OCI-M2 (cell line): ENCODE results near the gene GABPB2.

Experiments
- DNase-seq: peaks from one replicate; lab custom pipeline; 2025; ENCODE audit not compliant: unreplicated experiment; lab: John Stamatoyannopoulos, UW

Gene GABPB2

DNA sequence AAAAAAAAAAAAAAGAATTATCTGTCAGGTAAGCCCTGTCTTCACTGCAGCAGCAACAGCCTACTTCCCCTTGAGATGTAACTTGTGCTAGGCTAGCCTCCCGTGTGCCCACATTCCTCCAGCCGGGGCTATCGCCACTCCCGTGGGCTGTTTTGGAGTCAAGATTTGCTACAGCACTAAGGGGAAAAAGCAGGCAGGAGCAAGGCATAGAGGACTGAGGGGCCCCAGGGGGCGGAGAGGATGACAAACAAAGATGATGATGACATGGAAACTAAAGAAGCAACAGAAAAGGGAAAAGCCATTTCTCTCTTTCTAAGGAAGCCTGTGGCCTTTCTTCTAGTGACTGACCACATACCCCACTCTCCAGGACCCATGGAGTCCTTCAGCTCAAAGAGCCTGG is 87.8 kb downstream of the GABPB2 start:
- no peak for DNase-seq

DNA sequence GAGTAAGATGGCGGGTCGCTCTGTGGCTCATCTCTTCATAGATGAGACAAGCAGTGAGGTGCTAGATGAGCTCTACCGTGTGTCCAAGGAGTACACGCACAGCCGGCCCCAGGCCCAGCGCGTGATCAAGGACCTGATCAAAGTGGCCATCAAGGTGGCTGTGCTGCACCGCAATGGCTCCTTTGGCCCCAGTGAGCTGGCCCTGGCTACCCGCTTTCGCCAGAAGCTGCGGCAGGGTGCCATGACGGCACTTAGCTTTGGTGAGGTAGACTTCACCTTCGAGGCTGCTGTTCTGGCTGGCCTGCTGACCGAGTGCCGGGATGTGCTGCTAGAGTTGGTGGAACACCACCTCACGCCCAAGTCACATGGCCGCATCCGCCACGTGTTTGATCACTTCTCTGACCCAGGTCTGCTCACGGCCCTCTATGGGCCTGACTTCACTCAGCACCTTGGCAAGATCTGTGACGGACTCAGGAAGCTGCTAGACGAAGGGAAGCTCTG is 88.2 kb downstream of the GABPB2 start:
- DNase-seq, result no peak

DNA sequence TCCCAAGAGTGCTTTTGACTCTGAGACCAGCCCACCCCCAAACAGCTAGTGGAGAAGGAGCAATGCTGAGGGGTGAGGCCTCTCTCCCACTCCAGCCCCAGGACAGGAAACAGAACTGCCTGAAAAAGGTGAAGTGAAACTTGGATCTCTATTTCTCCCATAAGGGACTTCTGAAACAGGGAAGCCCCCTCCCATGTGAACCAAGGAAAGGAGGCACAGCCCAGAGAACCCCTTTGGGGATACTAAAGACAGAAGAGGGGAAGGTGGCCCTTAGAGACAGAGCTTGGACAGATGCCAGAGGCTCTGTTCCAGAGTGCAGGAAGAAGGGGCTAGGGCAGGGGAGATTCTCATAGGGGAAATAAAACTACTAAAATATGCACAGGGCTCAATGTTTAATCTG is 88.8 kb downstream of the GABPB2 start:
- no peak for DNase-seq

DNA sequence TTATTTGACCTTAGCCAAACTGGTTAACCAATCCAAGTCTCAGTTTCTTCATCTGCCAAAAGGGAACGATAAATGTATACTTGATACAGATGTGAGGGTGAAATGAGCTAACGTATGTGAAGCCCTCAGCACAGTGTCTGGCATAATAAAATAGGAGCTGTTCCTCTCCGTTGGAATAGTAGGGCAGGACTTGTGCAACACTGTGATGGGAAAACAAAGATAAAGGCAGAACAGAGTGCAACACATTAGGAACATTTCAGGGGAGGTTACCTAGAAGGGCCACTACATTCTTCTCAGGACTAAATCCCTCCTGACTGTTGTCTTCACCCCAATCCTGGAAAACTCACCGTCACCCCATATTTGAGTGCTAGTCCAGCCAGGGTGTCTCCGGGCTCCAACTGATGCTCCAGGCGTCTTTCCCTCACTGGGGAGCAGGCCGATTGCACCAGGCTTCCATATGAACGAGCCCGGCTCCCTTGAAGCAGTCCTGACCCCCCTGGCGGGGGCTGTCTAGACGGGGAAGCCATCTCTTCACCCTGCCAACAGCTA is 94.2 kb downstream of the GABPB2 start:
- DNase-seq, result no peak

DNA sequence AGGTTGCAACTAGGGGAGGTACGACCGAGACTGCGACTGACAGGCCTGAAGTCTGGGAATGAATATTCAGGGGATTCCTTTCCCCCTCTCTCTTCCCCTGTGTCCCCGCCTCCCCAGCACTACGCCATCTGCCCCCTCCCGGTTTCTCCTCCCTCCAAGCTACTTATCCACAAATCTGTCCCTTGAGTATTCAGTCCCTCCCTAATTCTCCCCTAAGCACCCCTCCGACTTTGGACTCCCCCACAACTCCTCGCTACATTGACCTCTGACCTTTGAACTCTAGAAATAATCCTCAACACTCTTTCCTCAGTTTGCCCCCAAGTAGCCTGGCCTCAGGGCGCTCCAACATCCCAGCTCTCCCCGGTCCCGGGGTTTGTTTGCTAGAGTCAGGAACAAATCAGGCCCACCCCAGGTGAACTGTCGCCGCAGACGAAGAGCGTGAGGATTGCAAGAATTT is 94.7 kb downstream of the GABPB2 start:
- DNase-seq, result no peak

DNA sequence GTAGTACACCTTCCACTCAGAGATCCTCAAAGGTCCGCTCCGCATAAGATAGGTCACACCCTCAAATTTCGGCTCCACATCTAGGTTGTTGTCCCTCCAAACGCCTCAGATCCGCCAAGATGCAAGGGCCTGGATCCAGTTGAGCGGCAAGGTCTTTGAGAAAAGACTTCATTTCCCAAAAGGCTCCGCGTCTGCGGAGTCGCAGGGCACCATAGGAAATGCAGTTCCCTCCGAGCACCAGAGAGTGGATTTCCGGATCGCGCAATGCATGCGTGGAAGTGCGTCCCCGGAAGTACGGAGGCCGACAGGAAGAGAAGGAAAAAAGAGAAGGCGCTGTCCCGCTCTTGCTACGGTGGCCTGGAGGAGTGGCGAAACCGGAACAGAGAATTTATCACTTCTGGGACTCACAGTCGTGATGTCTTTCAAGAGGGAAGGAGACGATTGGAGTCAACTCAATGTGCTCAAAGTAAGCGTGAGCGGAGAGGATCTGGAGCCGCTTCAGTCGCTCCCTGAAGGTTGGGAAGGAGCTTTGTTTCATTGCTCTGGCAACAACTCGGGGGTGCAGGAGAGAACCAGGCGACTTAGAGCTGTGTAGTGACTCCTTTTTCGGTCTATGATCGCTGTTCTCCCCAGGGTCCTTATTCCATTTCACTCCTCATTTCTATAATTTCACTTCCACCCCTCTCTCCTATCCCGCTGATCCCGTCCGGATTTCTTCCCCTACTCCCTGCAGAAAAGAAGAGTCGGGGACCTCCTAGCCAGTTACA is 95.4 kb downstream of the GABPB2 start, which contains the start of the genes LYSMD1 and SCNM1:
Gene LYSMD1 (minus strand): TSS at position 165 of the 767 bp plus-strand sequence. CDS start 644 bp downstream, outside the sequence.
Gene SCNM1 (plus strand): TSS at position 407 of the 767 bp plus-strand sequence. CDS start 9 bp downstream, at position 416.
- DNase-seq, result peak; percentile 81

DNA sequence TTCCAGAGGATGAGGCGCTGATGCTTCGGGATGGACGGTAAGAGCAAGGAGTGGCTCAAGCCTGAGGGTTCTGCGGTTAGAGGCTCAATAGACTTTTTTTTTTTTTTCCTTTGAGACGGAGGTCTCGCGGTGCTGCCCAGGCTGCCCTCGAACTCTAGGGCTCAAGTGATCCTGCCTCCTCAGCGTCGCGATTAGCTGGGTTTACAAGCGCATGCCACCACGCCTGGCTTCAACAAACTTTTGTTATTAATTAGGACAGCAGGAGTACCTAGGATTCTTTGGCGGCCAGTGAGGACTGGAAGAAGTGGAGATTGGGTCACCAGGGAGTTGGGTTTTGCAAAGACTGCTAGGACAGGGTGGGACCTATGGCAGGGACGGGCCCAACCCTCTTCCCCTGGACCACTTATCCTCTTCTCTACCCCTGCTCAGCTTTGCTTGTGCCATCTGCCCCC is 96.0 kb downstream of the GABPB2 start:
- DNase-seq, result no peak

DNA sequence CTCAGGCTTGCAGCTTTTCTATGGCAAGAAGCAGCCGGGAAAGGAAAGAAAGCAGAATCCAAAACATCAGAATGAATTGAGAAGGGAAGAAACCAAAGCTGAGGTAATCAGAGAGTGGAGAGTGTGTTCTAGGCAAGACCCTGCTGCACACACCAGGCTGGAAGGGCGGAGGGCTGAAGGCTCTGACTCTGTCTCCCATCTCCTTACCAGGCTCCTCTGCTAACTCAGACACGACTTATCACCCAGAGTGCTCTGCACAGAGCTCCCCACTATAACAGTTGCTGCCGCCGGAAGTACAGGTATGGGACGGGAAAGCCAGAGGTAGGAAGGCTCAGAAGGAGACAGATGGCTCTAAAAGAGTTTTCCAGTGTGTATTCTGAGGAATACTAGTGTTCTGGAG is 96.6 kb downstream of the GABPB2 start:
- DNase-seq, result no peak

DNA sequence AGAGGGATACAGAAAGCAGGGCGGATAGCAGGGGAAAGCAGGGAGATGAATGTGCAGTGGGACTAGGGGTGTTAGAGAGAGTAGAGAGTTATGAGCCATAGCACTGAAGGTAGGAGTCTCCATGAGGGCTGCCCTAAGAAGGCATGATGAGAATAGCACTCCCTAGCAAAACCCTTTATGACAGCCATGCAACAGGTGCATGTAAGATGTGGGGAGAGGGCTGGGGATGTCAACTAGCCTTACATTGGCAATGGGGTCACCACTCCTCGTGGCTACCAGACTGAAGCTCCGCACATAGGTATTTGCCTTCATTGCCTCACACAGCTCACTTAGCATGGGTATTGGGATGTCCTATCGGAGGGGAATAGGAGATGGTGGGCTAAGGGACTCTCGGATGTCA is 100.6 kb downstream of the GABPB2 start:
- DNase-seq, result no peak
